ENCODE data around the gene NUTF2. TPM values are rescaled to one million over a fixed set of nuclear protein-coding genes. Genes with fewer than 3 reads are reported as not detected.
A peak's percentile ranks its signal among the peaks of the same experiment; 100 is the strongest.

The NUTF2 gene
- total and polyA plus RNA-seq, 2 donors (not counting 1 experiment from before 2014, with no cell fraction given), result 127 to 310 TPM

DNA sequence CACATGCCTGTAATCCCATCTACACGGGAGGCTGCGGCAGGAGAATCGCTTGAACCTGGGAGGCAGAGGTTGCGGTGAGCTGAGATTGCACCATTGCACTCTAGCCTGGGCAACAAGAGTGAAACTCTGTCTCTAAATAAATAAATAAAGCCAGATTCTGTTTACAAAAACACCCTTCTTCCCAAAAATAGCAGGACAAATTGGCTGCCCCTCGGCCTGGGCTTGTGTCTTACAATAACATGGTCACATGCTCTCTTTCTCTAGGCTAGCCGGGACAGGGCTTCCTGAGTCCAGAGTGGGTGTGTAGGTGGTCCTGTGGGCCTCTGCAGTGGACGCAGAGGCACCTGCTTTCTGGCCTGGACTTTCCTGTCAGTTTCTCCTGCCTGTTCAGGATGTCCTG, 22.9 kb downstream of the NUTF2 start:
- Histone ChIP-seq H3K79me2 (ENCODE audit: control insufficient read depth, insufficient read depth, low read length) (peaks cover 24% of the 10 kb centered on the region), H3K9me3 (ENCODE audit: control insufficient read depth, insufficient read depth, low read depth, low read length) (no peaks in the 10 kb centered on the region), H3K36me3 (ENCODE audit: control insufficient read depth, insufficient read depth, low read length) (peaks cover 18% of the 10 kb centered on the region), H3K27ac (ENCODE audit: insufficient read depth, low read length) (no peak overlapping the region), H3K4me2 (ENCODE audit: extremely low read depth, insufficient read depth, low read length) (no peak overlapping the region), H3K4me1 (ENCODE audit: control insufficient read depth, extremely low read depth, insufficient read depth, low read length) (peaks cover 3% of the 10 kb centered on the region), H2AFZ (ENCODE audit: low read length) (no peak overlapping the region), H3K4me3 (replicated peaks in 1 of 4; ENCODE audit: control extremely low read depth in 1 of 4, insufficient read depth in 1 of 4, low read depth in 3 of 4, low read length in 4 of 4) (no peak overlapping the region), H3K9ac (ENCODE audit: insufficient read depth, low read length) (no peak overlapping the region), H3K27me3 (ENCODE audit: control insufficient read depth, insufficient read depth, low read length) (no peaks in the 10 kb centered on the region), H4K20me1 (ENCODE audit: control insufficient read depth, extremely low read depth, insufficient read depth, low read length) (no peaks in the 10 kb centered on the region)
- no peak for TF ChIP-seq EZH2 (IDR thresholded peaks at IDR 0.05; ENCODE audit: low read length, missing control alignments)
- TF ChIP-seq, protein P1, sequence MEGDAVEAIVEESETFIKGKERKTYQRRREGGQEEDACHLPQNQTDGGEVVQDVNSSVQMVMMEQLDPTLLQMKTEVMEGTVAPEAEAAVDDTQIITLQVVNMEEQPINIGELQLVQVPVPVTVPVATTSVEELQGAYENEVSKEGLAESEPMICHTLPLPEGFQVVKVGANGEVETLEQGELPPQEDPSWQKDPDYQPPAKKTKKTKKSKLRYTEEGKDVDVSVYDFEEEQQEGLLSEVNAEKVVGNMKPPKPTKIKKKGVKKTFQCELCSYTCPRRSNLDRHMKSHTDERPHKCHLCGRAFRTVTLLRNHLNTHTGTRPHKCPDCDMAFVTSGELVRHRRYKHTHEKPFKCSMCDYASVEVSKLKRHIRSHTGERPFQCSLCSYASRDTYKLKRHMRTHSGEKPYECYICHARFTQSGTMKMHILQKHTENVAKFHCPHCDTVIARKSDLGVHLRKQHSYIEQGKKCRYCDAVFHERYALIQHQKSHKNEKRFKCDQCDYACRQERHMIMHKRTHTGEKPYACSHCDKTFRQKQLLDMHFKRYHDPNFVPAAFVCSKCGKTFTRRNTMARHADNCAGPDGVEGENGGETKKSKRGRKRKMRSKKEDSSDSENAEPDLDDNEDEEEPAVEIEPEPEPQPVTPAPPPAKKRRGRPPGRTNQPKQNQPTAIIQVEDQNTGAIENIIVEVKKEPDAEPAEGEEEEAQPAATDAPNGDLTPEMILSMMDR (conservative IDR thresholded peaks at IDR 0.05 in 1 of 2, IDR thresholded peaks at IDR 0.05 in 1 of 2; ENCODE audit: low read depth in 1 of 2, low read length in 2 of 2), result no peak
- DNase-seq (ENCODE audit: low read depth in 2 of 2), result no peak

DNA sequence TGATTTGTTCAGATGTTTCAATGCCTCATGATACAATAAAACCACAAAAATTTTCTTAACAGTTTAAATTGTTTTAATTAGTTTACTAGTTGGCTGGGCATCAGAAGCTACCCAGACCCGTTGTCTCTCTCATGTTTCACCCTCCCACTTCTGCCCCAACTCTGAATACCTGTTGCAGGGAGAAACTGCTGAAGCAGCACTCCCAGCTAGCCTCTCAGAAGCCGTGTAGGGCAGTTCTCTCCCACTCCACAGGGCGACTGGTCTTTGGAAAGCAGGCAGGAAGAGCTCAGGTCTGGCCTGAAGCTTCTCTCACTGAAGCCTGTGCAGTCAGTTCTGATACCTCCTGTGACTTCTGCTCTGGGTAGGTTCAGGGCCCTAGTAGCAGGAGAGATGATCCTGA, 24.5 kb downstream of the NUTF2 start:
- H3K27ac ChIP-seq (ENCODE audit: insufficient read depth, low read length), result no peak overlapping the region
- no peak for TF ChIP-seq EZH2 (IDR thresholded peaks at IDR 0.05; ENCODE audit: low read length, missing control alignments)
- TF ChIP-seq, protein P1 (conservative IDR thresholded peaks at IDR 0.05 in 1 of 2, IDR thresholded peaks at IDR 0.05 in 1 of 2; ENCODE audit: low read depth in 1 of 2, low read length in 2 of 2), result no peak
- no peaks in the 10 kb centered on the region for H4K20me1 ChIP-seq (ENCODE audit: control insufficient read depth, extremely low read depth, insufficient read depth, low read length)

DNA sequence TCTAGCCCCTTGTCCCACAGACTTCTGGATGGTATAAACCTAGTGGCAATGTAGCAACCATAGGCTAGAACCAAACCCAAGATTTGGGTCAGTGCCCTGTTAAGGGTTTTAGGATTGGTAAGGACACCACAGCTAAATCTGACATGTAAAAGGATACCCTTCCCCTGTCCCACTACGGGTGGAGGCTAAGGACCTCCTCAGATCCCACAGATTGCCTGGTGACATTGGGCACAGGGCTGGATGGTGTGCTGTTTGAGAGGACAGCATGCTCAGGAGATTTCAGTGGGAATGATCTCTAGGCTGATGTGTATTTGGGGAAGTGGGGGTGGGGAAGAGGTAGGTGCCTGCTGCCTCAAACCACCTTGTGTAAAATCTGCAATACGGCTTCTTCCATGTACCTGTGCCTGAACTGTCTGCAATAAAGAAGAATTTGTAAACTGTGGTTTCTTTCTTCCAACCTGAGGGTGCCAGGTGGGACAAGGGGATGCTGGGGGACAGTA, 25.4 kb downstream of the NUTF2 start:
- H3K27ac ChIP-seq (ENCODE audit: insufficient read depth, low read length), result peak overlapping the region; percentile 85
- H3K4me3 ChIP-seq (replicated peaks in 1 of 4; ENCODE audit: control extremely low read depth in 1 of 4, insufficient read depth in 1 of 4, low read depth in 3 of 4, low read length in 4 of 4), result peak overlapping the region in 1 of 4 experiments; percentile 96
- H3K79me2 ChIP-seq (ENCODE audit: control insufficient read depth, insufficient read depth, low read length), result peaks cover 40% of the 10 kb centered on the region
- peaks cover 20% of the 10 kb centered on the region for H3K36me3 ChIP-seq (ENCODE audit: control insufficient read depth, insufficient read depth, low read length)
- H4K20me1 ChIP-seq (ENCODE audit: control insufficient read depth, extremely low read depth, insufficient read depth, low read length), result no peaks in the 10 kb centered on the region
- H3K9ac ChIP-seq (ENCODE audit: insufficient read depth, low read length), result no peak overlapping the region
- no peaks in the 10 kb centered on the region for H3K27me3 ChIP-seq (ENCODE audit: control insufficient read depth, insufficient read depth, low read length)
- DNase-seq (ENCODE audit: low read depth in 2 of 2), result no peak
- no peak overlapping the region for H3K4me2 ChIP-seq (ENCODE audit: extremely low read depth, insufficient read depth, low read length)
- TF ChIP-seq, protein P1 (conservative IDR thresholded peaks at IDR 0.05 in 1 of 2, IDR thresholded peaks at IDR 0.05 in 1 of 2; ENCODE audit: low read depth in 1 of 2, low read length in 2 of 2), result no peak
- TF ChIP-seq EZH2 (IDR thresholded peaks at IDR 0.05; ENCODE audit: low read length, missing control alignments), result no peak
- no peaks in the 10 kb centered on the region for H3K9me3 ChIP-seq (ENCODE audit: control insufficient read depth, insufficient read depth, low read depth, low read length)
- H2AFZ ChIP-seq (ENCODE audit: low read length), result no peak overlapping the region
- no peaks in the 10 kb centered on the region for H3K4me1 ChIP-seq (ENCODE audit: control insufficient read depth, extremely low read depth, insufficient read depth, low read length)

More for the DNA sequence above, 24.5 kb downstream of the NUTF2 start:
- H3K9ac ChIP-seq (ENCODE audit: insufficient read depth, low read length), result no peak overlapping the region
- H3K27me3 ChIP-seq (ENCODE audit: control insufficient read depth, insufficient read depth, low read length), result no peaks in the 10 kb centered on the region
- H2AFZ ChIP-seq (ENCODE audit: low read length), result no peak overlapping the region
- peaks cover 33% of the 10 kb centered on the region for H3K79me2 ChIP-seq (ENCODE audit: control insufficient read depth, insufficient read depth, low read length)
- DNase-seq (ENCODE audit: low read depth in 2 of 2), result no peak
- H3K4me3 ChIP-seq (replicated peaks in 1 of 4; ENCODE audit: control extremely low read depth in 1 of 4, insufficient read depth in 1 of 4, low read depth in 3 of 4, low read length in 4 of 4), result no peak overlapping the region
- H3K9me3 ChIP-seq (ENCODE audit: control insufficient read depth, insufficient read depth, low read depth, low read length), result no peaks in the 10 kb centered on the region
- peaks cover 16% of the 10 kb centered on the region for H3K36me3 ChIP-seq (ENCODE audit: control insufficient read depth, insufficient read depth, low read length)
- H3K4me1 ChIP-seq (ENCODE audit: control insufficient read depth, extremely low read depth, insufficient read depth, low read length), result no peaks in the 10 kb centered on the region
- H3K4me2 ChIP-seq (ENCODE audit: extremely low read depth, insufficient read depth, low read length), result no peak overlapping the region

Data from fibroblast of lung (primary cell).